GM12872 (cell line): Measurements from ENCODE around the gene NUDCD3.

Source experiments
- TF ChIP-seq, protein P1 (sequence below): IDR thresholded peaks from 3 replicates; pipeline ENCODE4 v1.5.1; 2011; ENCODE audit warnings: low read depth, mild to moderate bottlenecking, low read length, moderate library complexity; ENCODE audit not compliant: insufficient read depth

NUDCD3 gene

GRCh38 chr7:44490351-44491200 lies at the start of gene NUDCD3:
Gene NUDCD3 (minus strand): TSS chr7:44490658. CDS start chr7:44490600, 58 bp downstream.
- TF ChIP-seq, protein P1, sequence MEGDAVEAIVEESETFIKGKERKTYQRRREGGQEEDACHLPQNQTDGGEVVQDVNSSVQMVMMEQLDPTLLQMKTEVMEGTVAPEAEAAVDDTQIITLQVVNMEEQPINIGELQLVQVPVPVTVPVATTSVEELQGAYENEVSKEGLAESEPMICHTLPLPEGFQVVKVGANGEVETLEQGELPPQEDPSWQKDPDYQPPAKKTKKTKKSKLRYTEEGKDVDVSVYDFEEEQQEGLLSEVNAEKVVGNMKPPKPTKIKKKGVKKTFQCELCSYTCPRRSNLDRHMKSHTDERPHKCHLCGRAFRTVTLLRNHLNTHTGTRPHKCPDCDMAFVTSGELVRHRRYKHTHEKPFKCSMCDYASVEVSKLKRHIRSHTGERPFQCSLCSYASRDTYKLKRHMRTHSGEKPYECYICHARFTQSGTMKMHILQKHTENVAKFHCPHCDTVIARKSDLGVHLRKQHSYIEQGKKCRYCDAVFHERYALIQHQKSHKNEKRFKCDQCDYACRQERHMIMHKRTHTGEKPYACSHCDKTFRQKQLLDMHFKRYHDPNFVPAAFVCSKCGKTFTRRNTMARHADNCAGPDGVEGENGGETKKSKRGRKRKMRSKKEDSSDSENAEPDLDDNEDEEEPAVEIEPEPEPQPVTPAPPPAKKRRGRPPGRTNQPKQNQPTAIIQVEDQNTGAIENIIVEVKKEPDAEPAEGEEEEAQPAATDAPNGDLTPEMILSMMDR: no peak; the same call in 2 of the 3 replicates

GRCh38 chr7:44539669-44540506 lies 49.4 kb upstream of the NUDCD3 start:
- TF ChIP-seq, protein P1: no peak

- TF ChIP-seq, protein P1: no peak
These were observed 48.6 kb upstream of the NUDCD3 start for GRCh38 chr7:44538798-44539668.

DNA sequence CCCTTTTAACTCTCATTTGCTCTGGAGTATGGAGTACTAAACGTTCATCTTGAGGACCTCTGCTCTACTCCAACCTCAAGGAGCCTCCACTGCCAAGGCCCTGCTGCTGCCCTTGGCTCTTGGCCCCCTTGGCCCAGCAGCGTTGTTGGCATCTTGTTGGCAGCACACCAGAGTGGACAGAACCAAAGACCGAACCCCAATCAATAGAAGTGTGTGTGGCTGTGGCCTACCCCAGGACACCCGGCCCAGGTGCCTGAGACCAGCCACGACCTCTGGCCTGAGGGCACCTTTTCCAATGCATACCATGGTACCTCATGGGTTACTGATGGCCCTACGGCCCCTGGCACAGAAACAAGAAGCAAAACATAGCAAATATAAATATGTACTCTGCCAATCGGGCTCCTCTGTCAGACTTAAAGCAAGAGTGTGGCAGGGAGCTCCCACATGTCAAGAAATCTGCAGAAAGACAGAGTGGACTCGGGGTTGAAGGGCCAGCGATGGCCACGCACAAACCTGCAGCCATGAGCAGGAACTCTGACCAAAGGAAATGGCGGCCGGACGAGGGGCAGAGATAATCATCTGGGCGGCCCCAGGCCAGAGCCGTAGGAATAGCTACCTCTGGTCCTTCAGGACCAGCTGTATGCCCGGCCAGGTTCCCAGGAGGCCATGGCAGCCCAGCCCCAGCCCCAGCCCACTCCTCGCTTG lies 47.8 kb upstream of the NUDCD3 start:
- TF ChIP-seq, protein P1: no peak

DNA sequence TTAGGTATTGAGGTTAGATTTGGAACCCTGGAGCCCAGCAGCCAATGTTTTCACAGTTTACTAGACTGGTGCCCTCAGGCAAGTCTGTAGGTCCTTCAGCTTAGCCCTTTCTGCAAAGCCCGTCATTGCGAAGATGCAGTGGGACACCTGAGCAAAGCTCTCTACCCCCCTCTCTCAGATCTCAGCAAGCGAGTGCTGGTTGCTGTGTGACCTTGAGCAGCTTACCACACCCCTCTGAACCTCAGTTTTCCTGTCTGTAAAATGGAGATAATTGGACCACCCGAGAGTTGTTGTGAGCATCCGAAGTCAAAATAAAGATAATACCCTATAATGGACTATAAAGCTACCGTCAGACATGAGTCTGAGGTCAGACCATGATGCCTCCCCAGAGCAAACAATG lies 47.0 kb upstream of the NUDCD3 start:
- TF ChIP-seq, protein P1: no peak

DNA sequence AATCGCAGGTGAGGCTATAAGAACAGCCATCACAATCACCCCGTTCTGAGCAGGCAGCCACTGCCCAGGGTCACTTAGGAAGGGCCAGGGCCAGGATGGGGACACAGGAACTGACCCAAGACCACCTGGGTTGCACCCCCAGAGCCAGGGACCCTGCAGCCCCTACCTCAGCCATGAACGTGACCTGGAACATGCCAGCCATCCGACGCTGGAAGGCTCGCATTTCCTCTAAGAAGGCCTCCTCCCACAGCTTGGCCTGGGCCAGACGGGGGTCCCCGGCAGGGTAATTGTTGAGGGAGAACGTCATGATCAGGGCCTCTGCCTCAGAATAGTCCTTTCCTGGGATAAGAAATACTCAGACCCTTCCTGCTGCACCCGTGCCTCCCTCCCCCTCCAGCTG lies 45.6 kb upstream of the NUDCD3 start:
- TF ChIP-seq, protein P1: no peak
